Measurements from ENCODE around the gene STRIP1.

Gene STRIP1

GRCh38 chr1:110034451-110035235 is at the start of gene STRIP1:
TSS of gene STRIP1 (plus strand) at chr1:110034624. CDS start at chr1:110034638, 14 bp downstream.
- TF ChIP-seq, protein P1, sequence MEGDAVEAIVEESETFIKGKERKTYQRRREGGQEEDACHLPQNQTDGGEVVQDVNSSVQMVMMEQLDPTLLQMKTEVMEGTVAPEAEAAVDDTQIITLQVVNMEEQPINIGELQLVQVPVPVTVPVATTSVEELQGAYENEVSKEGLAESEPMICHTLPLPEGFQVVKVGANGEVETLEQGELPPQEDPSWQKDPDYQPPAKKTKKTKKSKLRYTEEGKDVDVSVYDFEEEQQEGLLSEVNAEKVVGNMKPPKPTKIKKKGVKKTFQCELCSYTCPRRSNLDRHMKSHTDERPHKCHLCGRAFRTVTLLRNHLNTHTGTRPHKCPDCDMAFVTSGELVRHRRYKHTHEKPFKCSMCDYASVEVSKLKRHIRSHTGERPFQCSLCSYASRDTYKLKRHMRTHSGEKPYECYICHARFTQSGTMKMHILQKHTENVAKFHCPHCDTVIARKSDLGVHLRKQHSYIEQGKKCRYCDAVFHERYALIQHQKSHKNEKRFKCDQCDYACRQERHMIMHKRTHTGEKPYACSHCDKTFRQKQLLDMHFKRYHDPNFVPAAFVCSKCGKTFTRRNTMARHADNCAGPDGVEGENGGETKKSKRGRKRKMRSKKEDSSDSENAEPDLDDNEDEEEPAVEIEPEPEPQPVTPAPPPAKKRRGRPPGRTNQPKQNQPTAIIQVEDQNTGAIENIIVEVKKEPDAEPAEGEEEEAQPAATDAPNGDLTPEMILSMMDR (IDR thresholded peaks at IDR 0.05; ENCODE audit: low read depth, low read length, missing control alignments): no peak
- peak within 1 kb of the TSS; percentile 88 for H3K4me3 ChIP-seq (replicated peaks; ENCODE audit: low read depth, low read length)
- DNase-seq (ENCODE audit: extremely low read depth, low read depth): peak; percentile 92

DNA sequence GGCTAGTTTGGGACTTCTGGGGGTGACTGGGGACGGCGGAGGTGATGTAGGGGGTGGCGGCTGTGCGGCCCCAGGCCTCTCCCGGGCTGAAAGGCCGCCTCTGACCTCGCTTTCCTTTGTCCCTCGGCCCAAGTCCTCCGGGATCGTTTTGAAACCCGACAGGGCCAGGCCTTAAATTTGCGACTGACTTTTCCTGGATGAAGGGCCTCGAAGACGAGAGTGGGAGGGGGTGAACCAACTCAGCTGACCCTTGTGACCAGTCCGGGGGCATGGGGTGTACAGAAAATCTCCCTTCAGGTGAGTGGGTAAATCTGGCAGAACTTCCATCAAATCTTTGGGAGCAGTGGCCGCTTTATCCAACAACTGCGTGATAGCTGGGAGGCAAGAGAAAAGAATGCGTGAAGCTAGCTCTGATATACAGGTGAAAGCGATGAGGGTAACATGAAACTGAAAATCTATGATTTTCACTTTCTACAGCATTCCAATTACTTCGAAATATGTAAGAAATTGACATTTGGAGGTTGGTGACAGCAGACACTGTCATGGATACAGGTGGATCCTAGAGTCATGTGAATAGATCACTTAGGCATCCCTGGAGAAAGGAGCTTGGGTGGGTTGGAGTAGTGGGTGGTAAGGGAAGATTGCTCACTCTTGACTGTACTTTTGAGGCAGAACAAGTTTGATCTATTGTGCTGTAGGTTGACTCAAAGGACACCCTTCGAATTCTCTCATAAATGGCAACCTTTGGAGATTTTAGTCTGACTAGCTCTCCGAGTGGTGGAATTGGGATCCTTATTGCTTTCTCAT is 49.0 kb upstream of the STRIP1 start:
- H3K4me3 ChIP-seq (replicated peaks; ENCODE audit: low read depth, low read length): peak overlapping the region; percentile 84
- no peak for DNase-seq (ENCODE audit: extremely low read depth, low read depth)
- TF ChIP-seq, protein P1 (IDR thresholded peaks at IDR 0.05; ENCODE audit: low read depth, low read length, missing control alignments): no peak

- TF ChIP-seq, protein P1 (IDR thresholded peaks at IDR 0.05; ENCODE audit: low read depth, low read length, missing control alignments): no peak
- no peak for DNase-seq (ENCODE audit: extremely low read depth, low read depth)
- H3K4me3 ChIP-seq (replicated peaks; ENCODE audit: low read depth, low read length): peak overlapping the region; percentile 84
These were observed 48.4 kb upstream of the STRIP1 start for GRCh38 chr1:109986054-109986444.

DNA sequence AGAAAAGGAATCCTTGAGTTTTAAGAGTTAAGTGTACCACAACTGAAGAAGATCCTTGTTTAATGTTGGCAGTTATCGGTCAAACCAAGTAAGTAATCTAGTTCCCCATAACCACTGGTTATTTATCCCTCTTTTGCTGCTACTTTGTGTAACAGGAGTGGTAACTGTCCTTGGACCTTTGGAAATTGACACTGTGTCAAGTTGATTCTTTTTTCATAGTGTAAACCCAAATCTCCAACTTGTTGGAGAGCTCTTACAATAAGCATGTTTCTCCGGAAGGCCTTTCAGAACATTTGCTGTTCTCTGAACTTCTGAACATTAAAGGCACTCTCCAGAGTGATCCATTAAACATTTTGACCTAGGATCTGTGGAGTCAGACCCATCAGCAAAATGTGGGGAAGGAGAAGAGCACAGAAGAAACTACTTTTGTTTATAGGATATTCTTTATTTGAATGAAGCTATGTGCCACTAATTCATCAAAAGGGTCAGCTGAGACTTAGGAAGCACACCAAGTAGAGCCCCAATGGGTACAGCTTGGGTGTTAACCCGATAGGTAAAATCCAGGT is 46.0 kb upstream of the STRIP1 start:
- TF ChIP-seq, protein P1 (IDR thresholded peaks at IDR 0.05; ENCODE audit: low read depth, low read length, missing control alignments): no peak
- H3K4me3 ChIP-seq (replicated peaks; ENCODE audit: low read depth, low read length): no peak overlapping the region
- DNase-seq (ENCODE audit: extremely low read depth, low read depth): no peak

DNA sequence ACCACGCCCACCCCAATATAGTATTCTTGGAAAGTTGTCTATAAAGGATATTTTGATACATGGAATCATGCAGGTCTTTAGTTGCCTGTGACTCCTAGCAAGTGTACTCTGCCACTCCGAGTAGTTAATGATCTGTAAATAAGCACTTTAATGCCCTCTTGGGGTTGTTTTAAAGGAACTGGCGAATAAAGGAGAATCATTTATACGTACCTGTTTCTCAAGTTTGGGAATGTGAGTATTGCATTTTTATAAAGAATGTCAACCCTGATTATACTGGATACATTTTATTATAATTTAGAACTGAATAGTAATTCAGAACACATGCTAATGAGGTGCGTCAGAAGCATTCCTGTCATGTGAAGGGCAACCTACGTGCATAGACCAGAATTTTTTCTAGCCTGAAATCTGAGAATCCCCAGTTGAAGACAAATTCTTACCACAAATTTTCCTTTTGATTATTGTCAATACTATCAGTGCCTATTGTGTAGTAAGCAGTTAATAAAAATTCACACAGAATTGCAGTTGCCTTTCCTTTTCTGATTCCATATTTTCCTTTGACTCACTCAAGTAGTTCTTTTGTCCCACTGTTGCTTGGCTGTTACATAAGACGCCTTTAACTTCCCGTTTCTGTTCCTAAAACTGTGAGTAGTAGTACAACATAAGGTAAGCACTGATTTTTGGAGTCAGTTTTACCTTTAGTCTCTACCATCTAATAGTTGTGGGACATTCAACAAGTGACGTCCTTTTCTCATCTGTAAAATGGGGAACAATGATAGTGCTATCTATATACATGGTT is 44.7 kb upstream of the STRIP1 start:
- TF ChIP-seq, protein P1 (IDR thresholded peaks at IDR 0.05; ENCODE audit: low read depth, low read length, missing control alignments): no peak
- no peak overlapping the region for H3K4me3 ChIP-seq (replicated peaks; ENCODE audit: low read depth, low read length)
- no peak for DNase-seq (ENCODE audit: extremely low read depth, low read depth)

- DNase-seq (ENCODE audit: extremely low read depth, low read depth): no peak
- H3K4me3 ChIP-seq (replicated peaks; ENCODE audit: low read depth, low read length): no peak overlapping the region
- TF ChIP-seq, protein P1 (IDR thresholded peaks at IDR 0.05; ENCODE audit: low read depth, low read length, missing control alignments): no peak
These were observed 44.1 kb upstream of the STRIP1 start for GRCh38 chr1:109990302-109990653.

Data from HFF-Myc (cell line).